K562 (cell line): Measurements from ENCODE around the gene NEURL4. TPM values are rescaled to one million over a fixed set of nuclear protein-coding genes. Genes with fewer than 3 reads are reported as not detected.

Experiments used
- ATAC-seq: fragments of 200-7000 bp; cut with Tn5 transposase; 3 replicates; pipeline ENCODE4 v1.9.1; 2020; ENCODE audit warnings: moderate library complexity
- BruUV-seq: library from RNA; stranded (reverse); fragments of 400-500 nt; replicated peaks from 2 replicates; lab custom pipeline; 2021; lab: Mats Ljungman, UMichigan
- CTCF ChIA-PET: fragments of 300-600 bp; formaldehyde crosslinking; extraction: SDS; loops from one replicate; lab custom pipeline; 2021; ENCODE audit warnings: low intra/inter-chr PET ratio; lab: Yijun Ruan, JAX
- POLR2A ChIA-PET: fragments of 300-600, 350-650 bp; sonication (Branson Sonifier 250); formaldehyde crosslinking; extraction: SDS; loops from one replicate; lab custom pipeline; 2021; ENCODE audit warnings: antibody characterized with exemption, inconsistent platforms; lab: Yijun Ruan, JAX
- DNase-seq, 4 experiments: peaks; one replicate each; pipeline versions ENCODE4 v3.0.0 to v3.0.0-alpha.2; 2011 to 2018; ENCODE audit warnings: low spot score in 3 of 4, mixed read lengths in 3 of 4; ENCODE audit errors: extremely low read depth in 1 of 4
- FAIRE-seq: peaks from 2 replicates; lab custom pipeline; 2011; peaks lifted over from hg19 to GRCh38; lab: Jason Lieb, UNC
- H2AFZ ChIP-seq: 2 replicates; pipeline ENCODE4 v1.6.0; 2011; ENCODE audit warnings: low read depth, low read length, control low read depth, inconsistent platforms
- H3K27ac ChIP-seq: fragments of 200-600 bp; 3 replicates; pipeline ENCODE4 v1.8.0; 2011; ENCODE audit warnings: low read depth, mild to moderate bottlenecking, control low read depth, inconsistent platforms, low read length, moderate library complexity, mixed read lengths; ENCODE audit errors: extremely low read depth
- H3K27me3 ChIP-seq, 2 experiments: fragments of 300-600 bp in 1 of 2; 2 replicates in 1 of 2; 3 replicates in 1 of 2; pipeline versions ENCODE4 v1.6.0 to v1.8.0; 2011; ENCODE audit warnings: inconsistent platforms in 2 of 2, low read length in 2 of 2, mild to moderate bottlenecking in 1 of 2, mixed read lengths in 1 of 2, moderate library complexity in 1 of 2; ENCODE audit not compliant: control insufficient read depth in 2 of 2, insufficient read depth in 2 of 2
- H3K36me3 ChIP-seq: fragments of 300-600 bp; 3 replicates; pipeline ENCODE4 v1.8.0; 2011; ENCODE audit warnings: mild to moderate bottlenecking, low read length, inconsistent platforms; ENCODE audit not compliant: control insufficient read depth, insufficient read depth
- H3K4me1 ChIP-seq, 2 experiments: fragments of 200-600 bp in 1 of 2; replicated peaks in 1 of 2; 2 replicates in 1 of 2; 3 replicates in 1 of 2; pipeline versions ENCODE4 v1.5.1 to v1.8.0; 2011; ENCODE audit warnings: inconsistent platforms in 2 of 2, low read length in 2 of 2, mild to moderate bottlenecking in 1 of 2, mixed read lengths in 1 of 2, moderate library complexity in 1 of 2; ENCODE audit not compliant: control insufficient read depth in 2 of 2, insufficient read depth in 2 of 2
- H3K4me2 ChIP-seq: 2 replicates; pipeline ENCODE4 v1.6.1; 2011; ENCODE audit warnings: low read length, control low read depth, inconsistent platforms, mixed read lengths; ENCODE audit not compliant: insufficient read depth
- H3K4me3 ChIP-seq: fragments of 200-600 bp; sonication (generic), shearing (Covaris generic); 2 replicates; pipeline ENCODE4 v1.5.1; 2016; ENCODE audit warnings: control low read depth, inconsistent platforms
- H3K79me2 ChIP-seq: fragments of 200-600 bp; 3 replicates; pipeline ENCODE4 v1.8.0; 2011; ENCODE audit warnings: low read length, inconsistent platforms; ENCODE audit not compliant: control insufficient read depth, insufficient read depth
- H3K9ac ChIP-seq, 2 experiments: 2 replicates each; pipeline versions ENCODE4 v1.6.0 to v1.6.1; 2011; ENCODE audit warnings: low read depth in 2 of 2, low read length in 2 of 2, control low read depth in 1 of 2, inconsistent platforms in 1 of 2, mild to moderate bottlenecking in 1 of 2, mixed read lengths in 1 of 2; ENCODE audit not compliant: insufficient read depth in 1 of 2
- H3K9me1 ChIP-seq: one replicate; pipeline ENCODE4 v1.6.0; 2011; ENCODE audit warnings: inconsistent platforms, mild to moderate bottlenecking, low read length, moderate library complexity; ENCODE audit not compliant: control insufficient read depth, insufficient read depth
- H3K9me3 ChIP-seq: replicated peaks from 2 replicates; pipeline ENCODE4 v1.5.1; 2011; ENCODE audit warnings: low read depth, low read length, inconsistent platforms; ENCODE audit not compliant: control insufficient read depth, insufficient read depth
- H4K20me1 ChIP-seq: replicated peaks from 2 replicates; pipeline ENCODE4 v1.6.1; 2011; ENCODE audit warnings: low read length, inconsistent platforms, mixed read lengths; ENCODE audit not compliant: control insufficient read depth, insufficient read depth
- CBX5 ChIP-seq: IDR thresholded peaks from 2 replicates; pipeline ENCODE4 v1.6.1; 2014; ENCODE audit warnings: low read depth, borderline replicate concordance
- JUN ChIP-seq, 2 experiments: sonication (generic) in 1 of 2; formaldehyde crosslinking in 1 of 2; IDR thresholded peaks; 2 replicates each; pipeline versions ENCODE4 v1.6.1 to v1.8.0; 2012 to 2022; ENCODE audit warnings: borderline replicate concordance in 2 of 2, mild to moderate bottlenecking in 2 of 2, improper control_type of control experiment in 1 of 2, low read depth in 1 of 2, low read length in 1 of 2, missing genetic modification reagents in 1 of 2
- POLR2G ChIP-seq: fragments of 200-400 bp; formaldehyde crosslinking; IDR thresholded peaks from 2 replicates; pipeline ENCODE4 v1.6.1; 2017; ENCODE audit warnings: low read depth, mild to moderate bottlenecking, antibody characterized with exemption, low read length, moderate library complexity
- RAD21 ChIP-seq, 2 experiments: fragments of 250-450 bp in 1 of 2; fragments of 450-650 bp in 1 of 2; sonication (Bioruptor Pico) in 1 of 2; formaldehyde crosslinking in 1 of 2; IDR thresholded peaks in 1 of 2; conservative IDR thresholded peaks in 1 of 2; 2 replicates each; pipeline versions ENCODE4 v1.4.0 to v1.8.0; 2020 to 2022; ENCODE audit warnings: mild to moderate bottlenecking in 2 of 2, moderate library complexity in 1 of 2
- RBFOX2 ChIP-seq: fragments of 200-400 bp; formaldehyde crosslinking; IDR thresholded peaks from 2 replicates; pipeline ENCODE4 v1.6.1; 2017; ENCODE audit warnings: low read depth, mild to moderate bottlenecking, low read length, moderate library complexity
- SMC3 ChIP-seq: conservative IDR thresholded peaks from 2 replicates; pipeline ENCODE4 v1.6.1; 2011; ENCODE audit warnings: low read depth, low read length, improper control_type of control experiment; ENCODE audit not compliant: insufficient read depth
- WGBS: fragments of 100-300 bp; shearing (Covaris generic); methylation state at CpG from one replicate; pipeline ENCODE4 v1.1.6; 2016; ENCODE audit warnings: low coverage, mixed read lengths; ENCODE audit not compliant: insufficient coverage; ENCODE audit errors: missing lambda C conversion rate; 5-methylcytosine and 5-hydroxymethylcytosine counted together
- in situ Hi-C: fragments of 300-500 bp; cut with MboI; formaldehyde crosslinking; loops from 4 replicates; pipeline ENCODE4 v1.15.0; 2018; ENCODE audit warnings: inconsistent platforms, mixed read lengths
- intact Hi-C: fragments of 100-400 bp; cut with micrococcal nuclease; formaldehyde crosslinking; loops from 2 replicates; pipeline ENCODE4 v1.14.2; 2022
- polyA plus RNA-seq, 8 experiments: library from polyadenylated mRNA; depleted of rRNA in 4 of 8; stranded (reverse) in 5 of 8; unstranded in 3 of 8; fragments of >200 nt; fragmentation: Nextera tagmentation in 2 of 8; fragmentation: Illumina TruSeq in 1 of 8; extraction: Ambion mirVana in 2 of 8; extraction: Trizol in 1 of 8; gene quantifications; 2 replicates each; pipeline versions ENCODE4 v1.2.1 to v1.2.3, GENCODE V29; 2011 to 2014; ENCODE audit warnings: inconsistent platforms in 1 of 8, missing spikeins in 1 of 8
- total RNA-seq, 7 experiments: library from RNA; depleted of rRNA in 6 of 7; stranded (reverse); fragments of >200 nt in 6 of 7; fragmentation: Illumina TruSeq in 2 of 7; extraction: Trizol in 2 of 7; gene quantifications; 2 replicates each; pipeline versions ENCODE4 v1.2.1 to v1.2.3, GENCODE V29; 2011 to 2021; ENCODE audit warnings: low replicate concordance in 1 of 7
- TF ChIP-seq, protein P1 (sequence below): IDR thresholded peaks from 2 replicates; pipeline ENCODE4 v1.6.1; 2011; ENCODE audit warnings: borderline replicate concordance, low read depth, mild to moderate bottlenecking, moderate library complexity, low read length; ENCODE audit not compliant: insufficient read depth, poor library complexity, severe bottlenecking
- TF ChIP-seq, protein P2 (sequence below), 2 experiments: fragments of 450-650 bp; formaldehyde crosslinking in 1 of 2; IDR thresholded peaks; 2 replicates each; pipeline versions ENCODE4 v1.4.0 to v1.6.1; 2014 to 2020; ENCODE audit warnings: mild to moderate bottlenecking in 2 of 2, borderline replicate concordance in 1 of 2, low read depth in 1 of 2

Gene NEURL4
- total and polyA plus RNA-seq, 9 of the 15 experiments (the other 6 are each of a cell fraction or from before 2014, with no cell fraction given), result 0.08 to 37.4 (median 11.5) TPM

DNA sequence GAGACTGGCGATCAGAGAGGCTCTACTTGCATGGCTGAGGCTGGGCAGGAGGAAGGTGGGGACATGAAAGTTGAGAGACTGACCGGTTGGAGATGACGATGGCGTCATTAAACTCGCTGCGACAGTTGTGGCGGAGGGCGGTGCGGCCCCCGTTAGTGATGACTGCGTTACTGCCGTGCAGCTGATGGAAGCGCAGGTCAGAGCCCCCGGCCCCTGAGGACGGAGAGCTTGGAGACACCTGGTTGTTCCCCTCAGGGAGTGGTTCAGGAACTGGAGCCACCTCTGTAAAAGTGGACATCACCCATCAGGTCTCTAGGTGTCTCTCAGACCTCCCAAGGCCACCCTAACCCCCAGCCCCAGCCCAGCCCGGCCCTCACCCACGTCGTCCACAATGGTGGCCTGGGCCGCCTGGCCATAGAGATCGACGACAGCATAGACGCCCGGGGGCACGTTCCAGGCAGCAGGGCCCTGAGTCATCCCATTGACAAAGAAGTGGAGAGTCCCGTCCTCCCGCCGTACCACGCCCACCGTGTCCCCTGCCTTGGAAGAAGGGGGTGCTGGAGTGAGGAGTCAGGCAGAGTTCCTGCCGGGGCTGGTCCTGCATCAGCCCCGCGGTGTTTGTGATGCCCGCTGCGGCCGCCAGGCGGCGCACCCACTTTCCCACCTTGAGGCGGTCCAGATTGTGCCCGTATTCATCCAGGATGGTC lies 5.3 kb downstream of the NEURL4 start:
- peaks cover 0 to 23% of the 10 kb centered on the region in 2 experiments; a peak in 3 of 5 replicates for H3K4me1 ChIP-seq
- H4K20me1 ChIP-seq, result no peaks in the 10 kb centered on the region
- FAIRE-seq, result no peak
- in situ Hi-C loops, result no loop called here
- H3K4me2 ChIP-seq, result no peak overlapping the region
- WGBS, result 79% methylated on average over 27 of the region's 39 CpGs
- ChIA-PET POLR2A (no interaction called here), CTCF (interaction anchor here (1.2 to 2.4 kb wide), 2 partner anchors 22 to 237 kb away, joined by 3 to 13 read pairs; no protein-coding TSS in a partner anchor)
- no peaks in the 10 kb centered on the region for H3K27me3 ChIP-seq
- peak; percentile 49 to 59 (median 53) for DNase-seq
- intact Hi-C loops, result no loop called here
- H3K36me3 ChIP-seq, result peaks cover 68% of the 10 kb centered on the region; the same call in 2 of the 3 replicates
- H3K79me2 ChIP-seq, result peaks cover 14% of the 10 kb centered on the region
- BruUV-seq, result no TSS peak
- peak; percentile 82 for ATAC-seq
- no peak overlapping the region for H3K4me3 ChIP-seq
- H3K9me1 ChIP-seq, result no peaks in the 10 kb centered on the region
- no peak overlapping the region for H3K27ac ChIP-seq
- no peak overlapping the region for H2AFZ ChIP-seq
- peak overlapping the region in 1 of 2 experiments; percentile 43; a peak in 2 of 4 replicates for H3K9ac ChIP-seq
- no peaks in the 10 kb centered on the region for H3K9me3 ChIP-seq
- TF ChIP-seq JUN (IDR thresholded peaks at IDR 0.05; ENCODE audit: borderline replicate concordance, low read depth, low read length), result no peak
- TF ChIP-seq JUN (CRISPR knock-in tag; IDR thresholded peaks at IDR 0.05; ENCODE audit: borderline replicate concordance), result no peak
- no peak for TF ChIP-seq CBX5
- TF ChIP-seq, protein P1, sequence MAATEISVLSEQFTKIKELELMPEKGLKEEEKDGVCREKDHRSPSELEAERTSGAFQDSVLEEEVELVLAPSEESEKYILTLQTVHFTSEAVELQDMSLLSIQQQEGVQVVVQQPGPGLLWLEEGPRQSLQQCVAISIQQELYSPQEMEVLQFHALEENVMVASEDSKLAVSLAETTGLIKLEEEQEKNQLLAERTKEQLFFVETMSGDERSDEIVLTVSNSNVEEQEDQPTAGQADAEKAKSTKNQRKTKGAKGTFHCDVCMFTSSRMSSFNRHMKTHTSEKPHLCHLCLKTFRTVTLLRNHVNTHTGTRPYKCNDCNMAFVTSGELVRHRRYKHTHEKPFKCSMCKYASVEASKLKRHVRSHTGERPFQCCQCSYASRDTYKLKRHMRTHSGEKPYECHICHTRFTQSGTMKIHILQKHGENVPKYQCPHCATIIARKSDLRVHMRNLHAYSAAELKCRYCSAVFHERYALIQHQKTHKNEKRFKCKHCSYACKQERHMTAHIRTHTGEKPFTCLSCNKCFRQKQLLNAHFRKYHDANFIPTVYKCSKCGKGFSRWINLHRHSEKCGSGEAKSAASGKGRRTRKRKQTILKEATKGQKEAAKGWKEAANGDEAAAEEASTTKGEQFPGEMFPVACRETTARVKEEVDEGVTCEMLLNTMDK, result peak; percentile 51
- peak in 1 of 2 experiments; percentile 65; a peak in 3 of 4 replicates for TF ChIP-seq RAD21 (CRISPR knock-in tag; conservative IDR thresholded peaks at IDR 0.05 in 1 of 2, IDR thresholded peaks at IDR 0.05 in 1 of 2)
- peak; percentile 65; the same call in 1 of the 2 replicates for TF ChIP-seq SMC3
- TF ChIP-seq RBFOX2, result 0 out of 2 replicates have a peak, but pooled peaks have one; percentile 24
- 0 out of 2 replicates have a peak, but pooled peaks have one; percentile 17 for TF ChIP-seq POLR2G
- TF ChIP-seq, protein P2, sequence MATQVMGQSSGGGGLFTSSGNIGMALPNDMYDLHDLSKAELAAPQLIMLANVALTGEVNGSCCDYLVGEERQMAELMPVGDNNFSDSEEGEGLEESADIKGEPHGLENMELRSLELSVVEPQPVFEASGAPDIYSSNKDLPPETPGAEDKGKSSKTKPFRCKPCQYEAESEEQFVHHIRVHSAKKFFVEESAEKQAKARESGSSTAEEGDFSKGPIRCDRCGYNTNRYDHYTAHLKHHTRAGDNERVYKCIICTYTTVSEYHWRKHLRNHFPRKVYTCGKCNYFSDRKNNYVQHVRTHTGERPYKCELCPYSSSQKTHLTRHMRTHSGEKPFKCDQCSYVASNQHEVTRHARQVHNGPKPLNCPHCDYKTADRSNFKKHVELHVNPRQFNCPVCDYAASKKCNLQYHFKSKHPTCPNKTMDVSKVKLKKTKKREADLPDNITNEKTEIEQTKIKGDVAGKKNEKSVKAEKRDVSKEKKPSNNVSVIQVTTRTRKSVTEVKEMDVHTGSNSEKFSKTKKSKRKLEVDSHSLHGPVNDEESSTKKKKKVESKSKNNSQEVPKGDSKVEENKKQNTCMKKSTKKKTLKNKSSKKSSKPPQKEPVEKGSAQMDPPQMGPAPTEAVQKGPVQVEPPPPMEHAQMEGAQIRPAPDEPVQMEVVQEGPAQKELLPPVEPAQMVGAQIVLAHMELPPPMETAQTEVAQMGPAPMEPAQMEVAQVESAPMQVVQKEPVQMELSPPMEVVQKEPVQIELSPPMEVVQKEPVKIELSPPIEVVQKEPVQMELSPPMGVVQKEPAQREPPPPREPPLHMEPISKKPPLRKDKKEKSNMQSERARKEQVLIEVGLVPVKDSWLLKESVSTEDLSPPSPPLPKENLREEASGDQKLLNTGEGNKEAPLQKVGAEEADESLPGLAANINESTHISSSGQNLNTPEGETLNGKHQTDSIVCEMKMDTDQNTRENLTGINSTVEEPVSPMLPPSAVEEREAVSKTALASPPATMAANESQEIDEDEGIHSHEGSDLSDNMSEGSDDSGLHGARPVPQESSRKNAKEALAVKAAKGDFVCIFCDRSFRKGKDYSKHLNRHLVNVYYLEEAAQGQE (IDR thresholded peaks at IDR 0.05; ENCODE audit: borderline replicate concordance), result peak; percentile 46; the same call in 1 of the 2 replicates
- TF ChIP-seq, protein P2 (CRISPR knock-in tag; IDR thresholded peaks at IDR 0.05; ENCODE audit: low read depth), result no peak
